ENCODE data around the gene ULK4.

Gene ULK4

GRCh38 chr3:41204369-41204768, 757.5 kb downstream of the ULK4 start:
- no peak for DNase-seq

GRCh38 chr3:41202834-41203345, 759.0 kb downstream of the ULK4 start:
- peak; percentile 58 for DNase-seq

GRCh38 chr3:41202075-41202833, 759.6 kb downstream of the ULK4 start:
- DNase-seq = no peak

- peak; percentile 87 for DNase-seq
Observed at GRCh38 chr3:41200669-41201021, 761.3 kb downstream of the ULK4 start.

- peak; percentile 78 for DNase-seq
Observed at GRCh38 chr3:41199866-41200668, 761.8 kb downstream of the ULK4 start.

GRCh38 chr3:41198950-41199865, 762.7 kb downstream of the ULK4 start, which contains the start of gene CTNNB1:
TSS of gene CTNNB1 (plus strand) at chr3:41199505. CDS start at chr3:41224069, 24,564 bp downstream.
- peak; percentile 95 for DNase-seq

GRCh38 chr3:41198526-41198925, 763.4 kb downstream of the ULK4 start:
- peak; percentile 64 for DNase-seq

GRCh38 chr3:41198046-41198445, 763.9 kb downstream of the ULK4 start:
- no peak for DNase-seq
